GM12872 (cell line): Measurements from ENCODE around the gene PLSCR3.

ENCODE experiments used
- CTCF ChIP-seq: IDR thresholded peaks from 3 replicates; pipeline ENCODE4 v1.5.1; 2011; ENCODE audit warnings: low read depth, mild to moderate bottlenecking, low read length, moderate library complexity; ENCODE audit not compliant: insufficient read depth

The PLSCR3 gene

DNA sequence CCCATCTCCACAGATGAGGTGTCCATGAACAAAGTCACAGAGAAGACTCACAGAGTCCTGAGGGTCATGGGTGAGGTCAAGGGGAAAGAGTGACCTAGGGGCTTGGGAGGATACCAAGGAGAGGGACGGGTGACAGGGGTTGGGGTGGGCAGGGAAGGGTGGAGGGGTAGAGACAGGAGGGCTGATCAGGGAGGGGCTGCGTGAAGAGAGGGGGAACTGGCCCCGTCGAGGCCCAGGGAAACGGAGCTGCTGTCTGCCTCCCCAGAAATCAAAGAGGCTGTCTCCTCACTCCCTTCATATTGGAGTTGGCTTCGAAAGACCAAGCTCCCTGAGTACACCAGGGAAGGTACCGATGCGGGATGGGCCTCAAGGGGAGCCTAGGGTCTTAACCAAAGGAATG is 38.8 kb downstream of the PLSCR3 start:
- TF ChIP-seq CTCF = no peak

DNA sequence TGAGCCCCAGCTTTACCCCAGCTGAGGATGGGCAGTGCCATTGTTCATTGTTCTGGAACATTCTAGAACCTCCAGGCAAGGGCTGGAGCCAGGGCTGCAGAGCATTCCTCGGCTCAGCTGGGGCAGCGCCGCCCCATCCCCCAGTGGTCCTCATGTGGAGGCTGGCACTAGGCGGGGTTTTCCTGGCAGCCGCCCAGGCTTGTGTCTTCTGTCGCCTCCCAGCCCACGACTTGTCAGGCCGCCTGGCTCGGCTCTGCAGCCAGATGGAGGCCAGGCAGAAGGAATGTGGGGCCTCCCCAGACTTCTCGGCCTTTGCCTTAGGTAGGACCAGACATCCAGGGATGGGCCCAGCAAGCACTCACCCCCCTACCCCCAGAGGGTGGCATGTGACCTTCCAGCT is 39.3 kb downstream of the PLSCR3 start, which contains the start of gene TMEM95:
Gene TMEM95 (plus strand): TSS at position 104 of the 400 bp plus-strand sequence. CDS start 49 bp downstream, at position 153.
- TF ChIP-seq CTCF = no peak

GRCh38 chr17:7354262-7354843 is 40.0 kb downstream of the PLSCR3 start:
- TF ChIP-seq CTCF = no peak

DNA sequence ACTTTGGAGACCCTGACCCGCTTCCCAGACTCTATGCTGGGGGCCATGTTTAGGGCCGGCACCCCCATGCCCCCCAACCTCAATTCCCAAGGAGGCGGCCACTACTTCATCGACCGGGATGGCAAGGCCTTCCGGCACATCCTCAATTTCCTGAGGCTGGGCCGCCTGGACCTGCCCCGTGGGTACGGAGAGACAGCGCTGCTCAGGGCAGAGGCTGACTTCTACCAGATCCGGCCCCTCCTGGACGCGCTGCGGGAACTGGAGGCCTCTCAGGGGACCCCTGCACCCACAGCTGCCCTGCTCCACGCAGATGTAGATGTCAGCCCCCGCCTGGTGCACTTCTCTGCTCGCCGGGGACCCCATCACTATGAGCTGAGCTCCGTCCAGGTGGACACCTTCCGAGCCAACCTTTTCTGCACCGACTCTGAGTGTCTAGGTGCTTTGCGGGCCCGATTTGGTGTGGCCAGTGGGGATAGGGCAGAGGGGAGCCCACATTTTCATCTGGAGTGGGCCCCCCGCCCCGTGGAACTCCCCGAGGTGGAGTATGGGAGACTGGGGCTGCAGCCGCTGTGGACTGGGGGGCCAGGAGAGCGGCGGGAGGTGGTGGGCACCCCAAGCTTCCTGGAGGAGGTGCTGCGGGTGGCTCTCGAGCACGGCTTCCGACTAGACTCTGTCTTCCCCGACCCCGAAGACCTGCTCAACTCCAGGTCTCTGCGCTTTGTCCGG is 41.3 kb downstream of the PLSCR3 start:
- TF ChIP-seq CTCF = no peak

- TF ChIP-seq CTCF = no peak; the same call in 2 of the 3 replicates
These were observed 41.8 kb downstream of the PLSCR3 start for GRCh38 chr17:7352503-7352889.

DNA sequence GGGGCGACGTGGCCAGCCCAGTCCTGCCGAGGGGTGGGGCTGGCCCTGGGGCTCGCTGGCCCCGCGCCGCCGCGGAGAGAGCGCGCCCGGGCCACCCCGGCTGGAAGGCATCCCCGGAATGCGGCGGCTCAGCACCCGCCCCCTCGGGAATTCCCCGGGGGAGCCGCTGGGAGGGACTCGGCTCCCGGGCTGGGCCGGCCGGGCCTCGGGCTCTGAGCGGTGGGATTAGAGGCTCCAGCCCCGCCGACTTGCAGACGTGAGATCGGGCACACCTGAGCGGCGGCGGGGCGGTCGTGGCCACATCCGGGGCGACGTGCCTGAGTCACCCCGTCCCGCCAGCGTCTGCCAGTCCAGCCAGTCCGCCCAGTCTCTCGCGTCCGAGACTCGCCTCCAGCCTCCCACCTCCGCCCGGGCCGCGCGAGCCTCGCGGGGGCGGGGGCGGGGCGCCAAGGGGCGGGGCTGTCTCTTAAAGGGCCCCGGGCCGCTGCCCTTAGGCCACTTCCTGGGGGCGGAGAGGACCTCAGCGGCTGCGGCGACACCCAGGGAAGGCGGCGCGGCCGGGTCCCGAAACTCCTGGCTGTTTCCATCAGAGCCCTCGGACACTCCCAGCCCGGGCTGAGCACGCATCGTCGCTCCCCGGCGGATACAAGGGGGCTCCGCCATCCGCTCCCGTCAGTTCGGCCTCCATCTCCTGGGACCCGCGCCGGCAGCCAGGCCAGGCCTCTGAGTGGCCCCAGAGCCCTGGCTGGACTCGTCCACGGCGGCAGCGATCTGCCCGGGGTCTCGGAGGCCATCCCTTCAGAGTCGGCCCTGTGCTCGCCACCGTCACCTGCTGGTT is 42.4 kb downstream of the PLSCR3 start, which contains the start of gene KCTD11:
Gene KCTD11 (plus strand): TSS at position 498 of the 838 bp plus-strand sequence.
- peak; percentile 74; the same call in 2 of the 3 replicates for TF ChIP-seq CTCF
